ENCODE results near the gene RSPO4. TPM values are rescaled to one million over a fixed set of nuclear protein-coding genes. Genes with fewer than 3 reads are reported as not detected.

The RSPO4 gene
- total RNA-seq, 1 experiment from 2014 or later, result not detected

GRCh38 chr20:1019344-1019743 lies 17.2 kb upstream of the RSPO4 start:
- CTCF ChIA-PET, result no interaction called here
- Histone ChIP-seq H3K9me3 (ENCODE audit: low read depth, low read length, poor library complexity, severe bottlenecking) (no peaks in the 10 kb centered on the region), H3K4me1 (ENCODE audit: insufficient read depth, low read length, poor library complexity, severe bottlenecking) (no peaks in the 10 kb centered on the region), H3K36me3 (ENCODE audit: insufficient read depth, low read length, poor library complexity, severe bottlenecking) (no peaks in the 10 kb centered on the region), H3K4me3 (ENCODE audit: low read depth, low read length, poor library complexity, severe bottlenecking) (no peak overlapping the region), H3K27me3 (replicated peaks; ENCODE audit: insufficient read depth, low read depth, low read length, poor library complexity) (peaks cover 5% of the 10 kb centered on the region), H3K27ac (ENCODE audit: low read depth, low read length, poor library complexity, severe bottlenecking) (no peak overlapping the region)
- POLR2A ChIA-PET (ENCODE audit: low non-redundant PET), result no interaction called here
- TF ChIP-seq CTCF (conservative IDR thresholded peaks at IDR 0.05; ENCODE audit: low read depth, low read length) (no peak), EZH2 (IDR thresholded peaks at IDR 0.05; ENCODE audit: borderline replicate concordance, low read depth, low read length, poor library complexity, severe bottlenecking) (no peak)
- intact Hi-C loops (cut with micrococcal nuclease; ENCODE audit: unreplicated experiment), result no loop called here
- BruUV-seq (replicated peaks), result no TSS peak
- no peak for DNase-seq (ENCODE audit: low spot score)

GRCh38 chr20:1017677-1018076 lies 15.6 kb upstream of the RSPO4 start:
- TF ChIP-seq EZH2 (IDR thresholded peaks at IDR 0.05; ENCODE audit: borderline replicate concordance, low read depth, low read length, poor library complexity, severe bottlenecking) (no peak), CTCF (conservative IDR thresholded peaks at IDR 0.05; ENCODE audit: low read depth, low read length) (no peak)
- H3K36me3 ChIP-seq (ENCODE audit: insufficient read depth, low read length, poor library complexity, severe bottlenecking), result no peaks in the 10 kb centered on the region
- H3K27ac ChIP-seq (ENCODE audit: low read depth, low read length, poor library complexity, severe bottlenecking), result no peak overlapping the region
- intact Hi-C loops (cut with micrococcal nuclease; ENCODE audit: unreplicated experiment), result no loop called here
- H3K27me3 ChIP-seq (replicated peaks; ENCODE audit: insufficient read depth, low read depth, low read length, poor library complexity), result no peaks in the 10 kb centered on the region
- H3K9me3 ChIP-seq (ENCODE audit: low read depth, low read length, poor library complexity, severe bottlenecking), result no peaks in the 10 kb centered on the region
- POLR2A ChIA-PET (ENCODE audit: low non-redundant PET), result no interaction called here
- no peak for DNase-seq (ENCODE audit: low spot score)
- no peak overlapping the region for H3K4me3 ChIP-seq (ENCODE audit: low read depth, low read length, poor library complexity, severe bottlenecking)
- no peaks in the 10 kb centered on the region for H3K4me1 ChIP-seq (ENCODE audit: insufficient read depth, low read length, poor library complexity, severe bottlenecking)
- BruUV-seq (replicated peaks), result no TSS peak
- CTCF ChIA-PET, result no interaction called here

- no peaks in the 10 kb centered on the region for H3K9me3 ChIP-seq (ENCODE audit: low read depth, low read length, poor library complexity, severe bottlenecking)
- intact Hi-C loops (cut with micrococcal nuclease; ENCODE audit: unreplicated experiment), result no loop called here
- DNase-seq (ENCODE audit: low spot score), result no peak
- ChIA-PET CTCF (no interaction called here), POLR2A (ENCODE audit: low non-redundant PET) (no interaction called here)
- no peaks in the 10 kb centered on the region for H3K36me3 ChIP-seq (ENCODE audit: insufficient read depth, low read length, poor library complexity, severe bottlenecking)
- no peak for TF ChIP-seq CTCF (conservative IDR thresholded peaks at IDR 0.05; ENCODE audit: low read depth, low read length)
- no peak for TF ChIP-seq EZH2 (IDR thresholded peaks at IDR 0.05; ENCODE audit: borderline replicate concordance, low read depth, low read length, poor library complexity, severe bottlenecking)
- H3K27me3 ChIP-seq (replicated peaks; ENCODE audit: insufficient read depth, low read depth, low read length, poor library complexity), result no peaks in the 10 kb centered on the region
- H3K4me3 ChIP-seq (ENCODE audit: low read depth, low read length, poor library complexity, severe bottlenecking), result no peak overlapping the region
- H3K4me1 ChIP-seq (ENCODE audit: insufficient read depth, low read length, poor library complexity, severe bottlenecking), result no peaks in the 10 kb centered on the region
- no peak overlapping the region for H3K27ac ChIP-seq (ENCODE audit: low read depth, low read length, poor library complexity, severe bottlenecking)
- no TSS peak for BruUV-seq (replicated peaks)
Observed at GRCh38 chr20:1015181-1015580, 13.1 kb upstream of the RSPO4 start.
